CD4-positive, CD25-positive, alpha-beta regulatory T cell (primary cell): ENCODE results near the gene PPA2. TPM values are rescaled to one million over a fixed set of nuclear protein-coding genes. Genes with fewer than 3 reads are reported as not detected.

Experiments
- ATAC-seq, 2 donors: fragments of 150-1000 bp; cut with Tn5 transposase; one replicate each; pipeline ENCODE4 v1.10.0; 2021; ENCODE audit warnings: low read depth in 2 of 2, moderate number of reproducible peaks in 2 of 2, moderate library complexity in 1 of 2
- DNase-seq, 3 donors: peaks; one replicate each; pipeline versions ENCODE4 v3.0.0 to v3.0.0-alpha.2; 2012 to 2022; ENCODE audit warnings: mixed read lengths in 1 of 3
- H3K27ac ChIP-seq: one replicate; pipeline ENCODE4 v1.7.0; 2013; ENCODE audit warnings: mild to moderate bottlenecking, low read length; ENCODE audit not compliant: insufficient read depth, poor library complexity, severe bottlenecking
- H3K27me3 ChIP-seq: one replicate; pipeline ENCODE4 v1.7.0; 2013; ENCODE audit warnings: low read length; ENCODE audit not compliant: control insufficient read depth, insufficient read depth
- H3K36me3 ChIP-seq: one replicate; pipeline ENCODE4 v1.7.0; 2013; ENCODE audit warnings: mild to moderate bottlenecking, low read length, moderate library complexity; ENCODE audit not compliant: control insufficient read depth, insufficient read depth
- H3K4me1 ChIP-seq: 2 replicates; pipeline ENCODE4 v1.7.0; 2013; ENCODE audit warnings: mild to moderate bottlenecking, low read length; ENCODE audit not compliant: insufficient read depth, control insufficient read depth, poor library complexity, severe bottlenecking
- H3K4me3 ChIP-seq: one replicate; pipeline ENCODE4 v1.7.0; 2013; ENCODE audit warnings: low read depth, mild to moderate bottlenecking, low read length, moderate library complexity
- H3K9me3 ChIP-seq, 2 experiments: 1 replicate in 1 of 2; 2 replicates in 1 of 2; pipeline ENCODE4 v1.7.0; 2013; ENCODE audit warnings: low read length in 2 of 2, mild to moderate bottlenecking in 1 of 2, moderate library complexity in 1 of 2; ENCODE audit not compliant: control insufficient read depth in 2 of 2
- H3K27ac Mint-ChIP-seq, 3 donors: one replicate each; pipeline ENCODE4 v1.8.0; 2020 to 2022; ENCODE audit warnings: mild to moderate bottlenecking in 3 of 3, mixed read lengths in 3 of 3, moderate library complexity in 2 of 3
- H3K27me3 Mint-ChIP-seq: one replicate; pipeline ENCODE4 v1.8.0; 2022; ENCODE audit warnings: mild to moderate bottlenecking, mixed read lengths
- H3K36me3 Mint-ChIP-seq: one replicate; pipeline ENCODE4 v1.8.0; 2020; ENCODE audit warnings: mixed read lengths
- H3K4me1 Mint-ChIP-seq, 4 donors: one replicate each; pipeline ENCODE4 v1.8.0; 2020 to 2022; ENCODE audit warnings: mixed read lengths in 4 of 4, mild to moderate bottlenecking in 1 of 4
- H3K4me3 Mint-ChIP-seq, 4 donors: one replicate each; pipeline ENCODE4 v1.8.0; 2020 to 2022; ENCODE audit warnings: mild to moderate bottlenecking in 4 of 4, mixed read lengths in 4 of 4, moderate library complexity in 3 of 4
- H3K9me3 Mint-ChIP-seq, 7 donors: one replicate each; pipeline ENCODE4 v1.8.0; 2020 to 2022; ENCODE audit warnings: mixed read lengths in 7 of 7, mild to moderate bottlenecking in 3 of 7, moderate library complexity in 2 of 7
- polyA plus RNA-seq, 4 donors: library from polyadenylated mRNA; unstranded; fragments of 300-500 nt; fragmentation: Illumina TruSeq; gene quantifications; one replicate each; pipeline ENCODE4 v1.2.3, GENCODE V29; 2021
- total RNA-seq: library from RNA; stranded (reverse); gene quantifications from one replicate; pipeline ENCODE4 v1.2.3, GENCODE V29; 2022

Gene PPA2
- total and polyA plus RNA-seq, 5 donors from 2014 or later: 42.2 to 126 (median 106) TPM

- Mint-ChIP-seq H3K9me3 (no peaks in the 10 kb centered on the region), H3K36me3 (peaks cover 55% of the 10 kb centered on the region), H3K27ac (peak overlapping the region in 1 of 3 donors; percentile 73), H3K4me3 (no peak overlapping the region), H3K27me3 (no peaks in the 10 kb centered on the region), H3K4me1 (peaks cover 19 to 40% (median 33%) of the 10 kb centered on the region in 4 donors)
- Histone ChIP-seq H3K27me3 (no peaks in the 10 kb centered on the region), H3K9me3 (no peaks in the 10 kb centered on the region), H3K4me3 (no peak overlapping the region), H3K27ac (no peak overlapping the region), H3K4me1 (no peaks in the 10 kb centered on the region), H3K36me3 (peaks cover 15% of the 10 kb centered on the region)
- DNase-seq (no peak), ATAC-seq (no peak)
These were observed 15.9 kb downstream of the PPA2 start for GRCh38 chr4:105458001-105458400.

GRCh38 chr4:105455998-105456397, 17.9 kb downstream of the PPA2 start:
- H3K27ac Mint-ChIP-seq: no peak overlapping the region
- Histone ChIP-seq H3K9me3 (no peaks in the 10 kb centered on the region), H3K4me3 (no peak overlapping the region), H3K27ac (no peak overlapping the region), H3K36me3 (peaks cover 23% of the 10 kb centered on the region), H3K4me1 (no peaks in the 10 kb centered on the region), H3K27me3 (no peaks in the 10 kb centered on the region)
- no peaks in the 10 kb centered on the region for H3K27me3 Mint-ChIP-seq
- no peak for ATAC-seq
- no peak overlapping the region for H3K4me3 Mint-ChIP-seq
- peaks cover 0 to 1% (median 0%) of the 10 kb centered on the region in 7 donors for H3K9me3 Mint-ChIP-seq
- DNase-seq: no peak
- peaks cover 55% of the 10 kb centered on the region for H3K36me3 Mint-ChIP-seq
- peaks cover 11 to 34% (median 22%) of the 10 kb centered on the region in 4 donors for H3K4me1 Mint-ChIP-seq

- Histone ChIP-seq H3K4me3 (no peak overlapping the region), H3K27me3 (no peaks in the 10 kb centered on the region), H3K4me1 (no peaks in the 10 kb centered on the region), H3K36me3 (peaks cover 23% of the 10 kb centered on the region), H3K9me3 (no peaks in the 10 kb centered on the region), H3K27ac (no peak overlapping the region)
- DNase-seq: no peak
- Mint-ChIP-seq H3K27ac (peak overlapping the region in 1 of 3 donors; percentile 21), H3K4me3 (no peak overlapping the region), H3K4me1 (peaks cover 11 to 30% (median 20%) of the 10 kb centered on the region in 4 donors), H3K27me3 (no peaks in the 10 kb centered on the region), H3K9me3 (peaks cover 0 to 1% (median 0%) of the 10 kb centered on the region in 7 donors), H3K36me3 (peaks cover 58% of the 10 kb centered on the region)
- no peak for ATAC-seq
These were observed 18.7 kb downstream of the PPA2 start for GRCh38 chr4:105455182-105455581.

GRCh38 chr4:105453550-105454205, 20.2 kb downstream of the PPA2 start:
- H3K9me3 ChIP-seq: no peaks in the 10 kb centered on the region
- peak in 1 of 3 donors; percentile 13 for DNase-seq
- Mint-ChIP-seq H3K36me3 (peaks cover 55% of the 10 kb centered on the region), H3K9me3 (peaks cover 0 to 1% (median 0%) of the 10 kb centered on the region in 7 donors), H3K27ac (no peak overlapping the region), H3K27me3 (no peaks in the 10 kb centered on the region), H3K4me1 (peaks cover 11 to 18% (median 15%) of the 10 kb centered on the region in 4 donors), H3K4me3 (no peak overlapping the region)
- H3K36me3 ChIP-seq: peaks cover 23% of the 10 kb centered on the region
- no peak overlapping the region for H3K4me3 ChIP-seq
- ATAC-seq: no peak
- no peaks in the 10 kb centered on the region for H3K27me3 ChIP-seq
- no peaks in the 10 kb centered on the region for H3K4me1 ChIP-seq
- no peak overlapping the region for H3K27ac ChIP-seq

GRCh38 chr4:105451346-105451745, 22.5 kb downstream of the PPA2 start:
- peaks cover 5 to 17% (median 13%) of the 10 kb centered on the region in 4 donors for H3K4me1 Mint-ChIP-seq
- no peak overlapping the region for H3K4me3 Mint-ChIP-seq
- H3K36me3 Mint-ChIP-seq: peaks cover 50% of the 10 kb centered on the region
- Histone ChIP-seq H3K27ac (no peak overlapping the region), H3K36me3 (peaks cover 34% of the 10 kb centered on the region), H3K9me3 (no peaks in the 10 kb centered on the region), H3K4me1 (no peaks in the 10 kb centered on the region), H3K4me3 (no peak overlapping the region), H3K27me3 (no peaks in the 10 kb centered on the region)
- ATAC-seq (no peak), DNase-seq (no peak)
- H3K27me3 Mint-ChIP-seq: no peaks in the 10 kb centered on the region
- no peak overlapping the region for H3K27ac Mint-ChIP-seq
- peaks cover 0 to 1% (median 0%) of the 10 kb centered on the region in 7 donors for H3K9me3 Mint-ChIP-seq

GRCh38 chr4:105440890-105441289, 33.0 kb downstream of the PPA2 start:
- peak overlapping the region in 1 of 3 donors; percentile 2 for H3K27ac Mint-ChIP-seq
- Histone ChIP-seq H3K27me3 (no peaks in the 10 kb centered on the region), H3K36me3 (peaks cover 51% of the 10 kb centered on the region), H3K4me3 (no peak overlapping the region), H3K4me1 (no peaks in the 10 kb centered on the region), H3K9me3 (no peaks in the 10 kb centered on the region), H3K27ac (no peak overlapping the region)
- peaks cover 0 to 10% (median 2%) of the 10 kb centered on the region in 4 donors for H3K4me1 Mint-ChIP-seq
- ATAC-seq (no peak), DNase-seq (no peak)
- no peak overlapping the region for H3K4me3 Mint-ChIP-seq
- no peaks in the 10 kb centered on the region for H3K27me3 Mint-ChIP-seq
- peaks cover 30% of the 10 kb centered on the region for H3K36me3 Mint-ChIP-seq
- peaks cover 0 to 15% (median 4%) of the 10 kb centered on the region in 7 donors for H3K9me3 Mint-ChIP-seq

- ATAC-seq (no peak), DNase-seq (no peak)
- Mint-ChIP-seq H3K9me3 (peaks cover 0 to 23% (median 6%) of the 10 kb centered on the region in 7 donors), H3K36me3 (peaks cover 56% of the 10 kb centered on the region), H3K4me3 (no peak overlapping the region), H3K4me1 (peaks cover 0 to 10% (median 3%) of the 10 kb centered on the region in 4 donors), H3K27me3 (no peaks in the 10 kb centered on the region), H3K27ac (no peak overlapping the region)
- Histone ChIP-seq H3K36me3 (peaks cover 48% of the 10 kb centered on the region), H3K4me3 (no peak overlapping the region), H3K27me3 (no peaks in the 10 kb centered on the region), H3K4me1 (no peaks in the 10 kb centered on the region), H3K27ac (no peak overlapping the region), H3K9me3 (peaks cover 2 to 6% of the 10 kb centered on the region in 2 experiments)
These were observed 36.2 kb downstream of the PPA2 start for GRCh38 chr4:105437637-105438036.

GRCh38 chr4:105436414-105436813, 37.4 kb downstream of the PPA2 start:
- no peak for ATAC-seq
- peaks cover 45% of the 10 kb centered on the region for H3K36me3 ChIP-seq
- no peak overlapping the region for H3K27ac Mint-ChIP-seq
- H3K4me1 Mint-ChIP-seq: peaks cover 0 to 10% (median 4%) of the 10 kb centered on the region in 4 donors
- H3K36me3 Mint-ChIP-seq: peaks cover 64% of the 10 kb centered on the region
- H3K27me3 Mint-ChIP-seq: no peaks in the 10 kb centered on the region
- H3K27me3 ChIP-seq: no peaks in the 10 kb centered on the region
- H3K9me3 ChIP-seq: peaks cover 2 to 6% of the 10 kb centered on the region in 2 experiments
- no peak for DNase-seq
- peaks cover 0 to 23% (median 6%) of the 10 kb centered on the region in 7 donors for H3K9me3 Mint-ChIP-seq
- H3K4me3 ChIP-seq: no peak overlapping the region
- H3K4me3 Mint-ChIP-seq: no peak overlapping the region
- no peak overlapping the region for H3K27ac ChIP-seq
- no peaks in the 10 kb centered on the region for H3K4me1 ChIP-seq
